Stimulated activated CD4-positive, alpha-beta T cell treated with anti-CD3 and anti-CD28 coated beads, Interleukin-12 subunit alpha, Interleukin-12 subunit beta, amount 100 ng/mL, for 24 hours (primary cell): ENCODE data around the gene GNL1.

Source experiments
- DNase-seq, 2 experiments: peaks; one replicate each; pipeline ENCODE4 v3.0.0-alpha.2; 2020; ENCODE audit warnings: low read depth in 2 of 2

GNL1 gene, protein sequence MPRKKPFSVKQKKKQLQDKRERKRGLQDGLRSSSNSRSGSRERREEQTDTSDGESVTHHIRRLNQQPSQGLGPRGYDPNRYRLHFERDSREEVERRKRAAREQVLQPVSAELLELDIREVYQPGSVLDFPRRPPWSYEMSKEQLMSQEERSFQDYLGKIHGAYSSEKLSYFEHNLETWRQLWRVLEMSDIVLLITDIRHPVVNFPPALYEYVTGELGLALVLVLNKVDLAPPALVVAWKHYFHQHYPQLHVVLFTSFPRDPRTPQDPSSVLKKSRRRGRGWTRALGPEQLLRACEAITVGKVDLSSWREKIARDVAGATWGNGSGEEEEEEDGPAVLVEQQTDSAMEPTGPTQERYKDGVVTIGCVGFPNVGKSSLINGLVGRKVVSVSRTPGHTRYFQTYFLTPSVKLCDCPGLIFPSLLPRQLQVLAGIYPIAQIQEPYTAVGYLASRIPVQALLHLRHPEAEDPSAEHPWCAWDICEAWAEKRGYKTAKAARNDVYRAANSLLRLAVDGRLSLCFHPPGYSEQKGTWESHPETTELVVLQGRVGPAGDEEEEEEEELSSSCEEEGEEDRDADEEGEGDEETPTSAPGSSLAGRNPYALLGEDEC

DNA sequence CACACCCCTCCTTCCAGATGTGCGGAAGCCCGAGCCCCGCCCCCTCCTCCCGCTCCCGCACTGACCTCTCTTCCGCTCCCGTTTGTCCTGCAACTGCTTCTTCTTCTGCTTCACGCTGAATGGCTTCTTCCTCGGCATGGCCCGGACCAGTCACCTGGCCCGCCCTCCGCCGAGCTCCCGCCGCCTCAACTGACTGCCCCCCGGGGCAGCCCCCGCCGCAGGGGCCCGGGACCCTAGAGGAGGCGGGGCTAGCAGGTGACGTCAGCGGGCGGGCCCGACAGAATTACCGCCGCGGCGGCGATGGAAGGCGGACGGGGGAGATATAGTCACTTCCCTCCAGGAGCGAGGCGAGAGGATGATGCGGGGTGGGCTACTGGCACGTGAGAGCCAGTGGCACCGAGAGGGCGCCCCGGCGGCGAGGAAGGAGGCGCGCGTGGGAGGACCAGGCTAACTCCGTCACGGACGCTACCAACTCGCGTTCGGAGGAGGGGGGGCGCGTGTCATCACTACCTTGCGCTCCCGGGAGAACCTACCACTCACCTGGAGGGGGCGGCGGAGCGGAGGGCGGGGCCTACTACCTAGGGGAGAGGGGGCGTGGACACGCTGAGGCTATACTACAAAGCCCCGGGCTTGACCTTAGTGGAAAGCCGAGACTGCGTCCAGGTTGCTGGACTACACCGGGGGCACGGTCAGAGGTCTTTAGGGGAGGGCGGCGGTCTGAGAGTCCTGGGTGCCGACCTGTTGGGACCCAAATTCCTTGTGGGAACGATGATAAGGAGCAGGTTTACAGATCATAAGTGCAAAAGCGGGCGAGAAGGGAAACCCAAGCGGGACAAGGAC is at the start of gene GNL1:
TSS of gene GNL1 (minus strand) at position 424 of the 840 bp plus-strand sequence. CDS start at position 138, 286 bp downstream.
- DNase-seq: peak; percentile 99 to 100

DNA sequence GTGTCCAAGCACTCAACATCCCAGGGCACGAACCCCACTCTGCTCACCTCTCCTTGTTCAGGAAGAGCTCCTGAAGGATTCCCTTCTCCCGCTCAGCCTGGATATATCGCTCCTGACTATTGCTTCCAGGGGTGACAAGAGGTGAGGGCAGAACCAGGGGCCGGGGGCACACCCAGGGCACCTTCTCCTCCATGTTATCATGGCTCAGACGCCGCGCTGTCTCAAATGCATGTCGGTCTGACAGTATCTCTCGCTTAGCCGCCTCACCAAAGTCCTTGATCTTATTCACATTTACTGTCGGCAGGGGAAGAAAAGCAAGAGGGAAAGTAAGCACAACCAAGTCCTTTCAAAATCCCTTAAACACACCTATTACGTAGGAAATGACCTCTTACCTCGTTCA is 47.7 kb upstream of the GNL1 start:
- DNase-seq: no peak

DNA sequence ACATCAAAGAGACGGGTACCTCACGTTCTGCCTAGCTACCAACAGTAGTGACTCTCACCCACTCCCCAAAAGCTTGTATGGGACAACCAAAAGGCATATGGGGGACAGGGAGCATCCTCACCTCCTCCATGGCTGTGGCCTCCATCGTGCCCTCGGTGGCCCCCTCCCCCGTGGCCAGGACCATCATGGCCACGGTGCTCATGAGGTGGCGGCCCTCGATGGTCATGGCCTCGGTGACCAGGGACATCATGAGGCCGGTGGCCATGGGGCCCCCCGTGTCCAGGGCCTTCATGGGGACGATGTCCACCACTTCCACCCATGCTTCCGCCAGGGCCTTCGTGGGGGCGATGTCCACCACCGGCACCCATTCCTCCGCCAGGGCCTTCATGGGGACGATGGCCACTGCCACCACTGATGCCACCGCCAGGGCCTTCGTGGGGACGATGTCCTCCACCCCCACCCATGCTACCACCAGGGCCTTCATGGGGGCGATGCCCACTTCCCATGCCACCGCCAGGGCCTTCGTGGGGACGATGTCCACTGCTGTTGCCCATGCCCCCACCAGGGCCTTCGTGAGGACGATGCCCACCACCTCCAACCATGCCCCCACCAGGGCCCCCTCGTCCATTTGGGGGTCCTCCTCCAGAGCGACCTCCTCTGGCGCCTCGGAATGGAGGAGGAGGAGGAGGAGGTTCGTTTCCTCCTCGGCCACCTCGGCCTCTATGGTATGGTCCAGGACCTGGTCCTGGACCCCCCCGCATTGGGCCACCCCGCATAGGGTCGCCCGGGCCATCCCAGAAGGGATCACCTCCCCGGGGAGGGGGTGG is 45.7 kb upstream of the GNL1 start:
- no peak for DNase-seq

DNA sequence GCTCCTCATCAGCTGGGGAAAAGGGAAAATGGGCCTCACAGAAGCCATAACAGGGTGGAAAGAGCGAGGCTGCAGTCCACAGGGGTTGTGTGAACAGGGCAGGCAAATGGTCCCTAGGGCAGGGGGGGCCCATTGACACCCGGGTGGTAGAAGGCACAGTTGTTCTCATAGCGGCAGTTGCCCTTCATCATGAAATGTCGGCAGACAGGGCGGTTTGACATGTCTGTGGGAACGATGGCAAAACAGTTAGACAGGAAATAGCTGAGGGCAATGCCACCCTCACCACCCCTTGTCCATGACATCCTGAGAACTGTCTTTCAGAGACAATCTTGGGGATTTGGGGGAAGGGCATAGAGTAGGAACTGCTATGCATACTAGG is 45.1 kb upstream of the GNL1 start:
- DNase-seq: no peak

DNA sequence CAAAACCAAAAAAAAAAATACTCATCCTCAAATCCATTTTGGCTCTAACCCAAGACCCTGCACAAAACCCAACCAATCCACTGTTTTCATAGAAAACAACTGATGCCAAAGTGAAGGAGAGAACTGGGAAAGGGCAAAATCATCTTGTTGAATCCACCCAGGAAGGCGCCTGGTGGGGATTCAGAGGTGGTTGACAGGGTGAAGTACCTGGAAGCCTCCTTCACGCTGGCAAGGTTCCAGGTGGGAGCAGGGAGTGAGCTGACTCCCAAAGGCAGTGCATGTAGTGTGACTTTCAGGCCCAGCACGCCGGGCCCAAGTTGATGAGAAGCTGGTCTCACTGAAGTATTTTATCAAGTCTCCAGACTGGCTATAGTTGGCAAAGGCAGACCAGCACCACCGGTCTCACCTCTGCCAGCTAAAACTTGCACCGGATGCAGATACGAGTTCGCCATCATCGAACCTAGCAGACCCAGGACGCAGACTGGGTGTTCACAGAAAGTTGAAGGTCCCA is 44.2 kb upstream of the GNL1 start:
- DNase-seq: no peak

DNA sequence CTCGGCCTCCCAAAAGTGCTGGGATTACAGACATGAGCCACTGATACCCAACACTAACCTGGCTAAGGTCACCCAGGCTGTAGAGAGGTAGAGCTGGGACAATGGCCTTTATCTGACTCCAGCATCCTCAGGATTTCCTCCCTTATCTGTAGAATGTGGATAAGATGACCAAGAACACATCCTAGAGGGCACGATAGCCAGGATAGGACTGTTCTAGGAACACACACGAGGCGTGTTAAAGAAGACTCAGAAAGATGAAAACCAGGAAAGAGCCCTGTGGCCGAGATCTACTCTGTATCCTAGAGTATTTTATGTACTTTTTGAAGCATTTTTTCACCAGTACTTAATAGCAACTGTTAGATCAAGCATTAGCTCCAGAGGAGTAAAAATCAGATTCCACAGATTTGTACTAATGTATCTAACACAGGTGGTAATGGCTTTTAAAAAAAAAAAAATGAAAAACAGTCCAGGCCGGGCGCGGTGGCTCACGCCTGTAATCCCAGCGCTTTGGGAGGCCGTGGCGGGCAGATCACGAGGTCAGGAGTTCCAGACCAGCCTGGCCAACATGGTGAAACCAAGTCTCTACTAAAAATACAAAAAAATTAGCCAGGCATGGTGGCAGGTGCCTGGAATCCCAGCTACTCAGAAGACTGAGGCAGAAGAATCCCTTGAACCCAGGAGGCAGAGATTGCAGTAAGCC is 43.5 kb upstream of the GNL1 start:
- no peak for DNase-seq

DNA sequence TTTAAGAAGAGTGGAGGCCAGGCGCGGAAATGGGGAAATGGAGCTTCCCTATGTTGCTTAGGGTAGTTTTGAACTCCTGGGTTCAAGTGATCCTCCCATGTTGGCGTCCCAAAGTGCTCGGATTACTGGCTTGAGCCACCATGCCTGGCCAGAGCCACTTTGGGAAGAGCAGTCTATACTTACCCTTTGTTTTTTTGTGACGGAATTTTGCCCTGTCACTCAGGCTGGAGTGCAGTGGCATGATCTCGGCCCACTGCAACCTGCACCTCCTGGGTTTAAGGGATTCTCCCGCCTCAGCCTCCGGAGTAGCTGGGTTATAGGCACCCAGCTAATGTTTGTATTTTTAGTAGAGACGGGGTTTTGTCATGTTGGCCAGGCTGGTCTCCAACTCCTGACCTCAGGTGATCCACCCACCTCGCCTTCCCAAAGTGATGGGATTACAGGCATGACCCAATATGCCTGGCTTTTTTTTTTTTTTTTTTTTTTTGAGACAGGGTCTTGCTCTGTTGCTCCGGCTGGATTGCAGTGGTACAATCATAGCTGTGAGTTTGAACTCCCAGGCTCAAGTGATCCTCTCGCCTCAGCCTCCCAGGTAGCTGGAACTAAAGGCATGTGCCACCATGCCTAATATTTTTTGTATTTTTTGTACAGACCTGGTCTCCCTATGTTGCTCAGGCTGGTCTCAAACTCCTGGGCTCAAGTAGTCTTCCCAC is 42.8 kb upstream of the GNL1 start:
- no peak for DNase-seq

DNA sequence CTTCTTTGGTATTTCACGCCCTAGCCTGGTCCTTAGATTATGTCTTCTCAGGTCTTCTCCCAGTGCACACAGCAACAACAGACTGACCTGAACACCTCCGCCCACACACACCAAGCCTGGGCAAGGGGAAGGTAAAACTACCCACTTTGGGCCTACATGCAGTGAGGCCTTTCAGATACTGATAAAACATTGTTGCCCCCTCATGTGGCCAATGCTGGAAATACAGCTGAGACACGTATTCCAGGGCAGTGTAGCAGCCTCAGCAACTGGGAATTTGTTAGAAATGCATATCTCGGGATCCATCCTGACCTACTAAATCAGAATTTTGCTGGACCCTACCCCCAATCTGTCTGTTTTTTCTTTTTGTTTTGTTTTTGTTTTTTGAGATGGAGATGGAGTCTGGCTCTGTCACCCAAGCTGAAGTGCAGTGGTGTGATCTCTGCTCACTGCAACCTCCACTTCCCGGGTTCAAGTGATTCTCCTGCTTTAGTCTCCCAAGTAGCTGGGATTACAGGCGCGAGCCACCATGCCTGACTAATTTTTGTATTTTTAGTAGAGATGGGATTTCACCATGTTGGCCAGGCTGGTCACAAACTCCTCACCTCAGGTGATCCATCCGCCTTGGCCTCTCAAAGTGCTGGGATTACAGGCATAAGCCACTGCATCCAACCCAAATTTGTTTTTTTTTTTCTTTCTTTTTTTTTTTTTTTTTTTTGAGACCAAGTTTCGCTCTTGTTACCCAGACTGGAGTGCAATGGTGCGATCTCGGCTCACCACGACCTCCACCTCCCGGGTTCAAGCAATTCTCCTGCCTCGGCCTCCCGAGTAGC is 41.2 kb upstream of the GNL1 start:
- peak; percentile 54 to 87 for DNase-seq

DNA sequence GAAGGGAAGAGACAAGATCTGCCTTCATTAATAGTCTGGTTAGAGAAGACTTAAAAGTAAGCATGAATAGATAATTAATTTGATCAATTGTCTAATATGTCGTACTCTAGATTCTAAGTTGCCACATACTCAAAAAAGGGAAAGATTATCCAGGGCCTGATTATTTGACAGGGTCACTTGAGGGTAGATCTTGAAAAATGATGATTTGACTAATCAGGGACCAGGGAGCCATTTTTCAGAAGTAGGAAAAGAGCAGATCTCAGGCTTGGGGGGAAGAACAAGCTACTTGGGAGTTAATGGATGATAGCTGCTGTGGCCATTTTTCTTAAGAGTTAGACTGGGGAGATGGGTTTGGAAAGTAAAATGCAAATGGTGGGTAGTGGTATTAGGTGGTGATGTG is 36.0 kb upstream of the GNL1 start:
- no peak for DNase-seq

DNA sequence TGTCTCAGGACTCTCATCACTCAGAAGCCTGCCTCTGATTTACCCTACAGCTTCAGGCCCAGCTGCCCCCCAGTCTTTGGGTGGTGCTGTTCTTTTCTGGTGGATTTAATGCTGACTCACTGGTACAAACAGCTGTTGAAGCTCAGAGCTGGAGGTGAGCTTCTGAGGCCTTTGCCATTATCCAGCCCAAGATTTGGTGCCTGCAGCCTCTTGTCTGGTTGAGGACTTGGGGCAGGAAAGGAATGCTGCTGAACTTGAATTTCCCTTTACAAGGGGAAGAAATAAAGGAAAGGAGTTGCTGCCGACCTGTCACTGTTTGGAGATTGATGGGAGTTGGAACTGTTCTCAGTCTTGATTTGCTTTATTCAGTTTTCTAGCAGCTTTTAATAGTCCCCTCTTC is 34.7 kb upstream of the GNL1 start:
- no peak for DNase-seq

DNA sequence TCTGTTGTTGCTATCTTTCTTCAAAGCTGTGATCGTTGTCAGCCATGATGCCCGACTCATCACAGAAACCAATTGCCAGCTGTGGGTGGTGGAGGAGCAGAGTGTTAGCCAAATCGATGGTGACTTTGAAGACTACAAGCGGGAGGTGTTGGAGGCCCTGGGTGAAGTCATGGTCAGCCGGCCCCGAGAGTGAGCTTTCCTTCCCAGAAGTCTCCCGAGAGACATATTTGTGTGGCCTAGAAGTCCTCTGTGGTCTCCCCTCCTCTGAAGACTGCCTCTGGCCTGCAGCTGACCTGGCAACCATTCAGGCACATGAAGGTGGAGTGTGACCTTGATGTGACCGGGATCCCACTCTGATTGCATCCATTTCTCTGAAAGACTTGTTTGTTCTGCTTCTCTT is 34.2 kb upstream of the GNL1 start:
- no peak for DNase-seq

DNA sequence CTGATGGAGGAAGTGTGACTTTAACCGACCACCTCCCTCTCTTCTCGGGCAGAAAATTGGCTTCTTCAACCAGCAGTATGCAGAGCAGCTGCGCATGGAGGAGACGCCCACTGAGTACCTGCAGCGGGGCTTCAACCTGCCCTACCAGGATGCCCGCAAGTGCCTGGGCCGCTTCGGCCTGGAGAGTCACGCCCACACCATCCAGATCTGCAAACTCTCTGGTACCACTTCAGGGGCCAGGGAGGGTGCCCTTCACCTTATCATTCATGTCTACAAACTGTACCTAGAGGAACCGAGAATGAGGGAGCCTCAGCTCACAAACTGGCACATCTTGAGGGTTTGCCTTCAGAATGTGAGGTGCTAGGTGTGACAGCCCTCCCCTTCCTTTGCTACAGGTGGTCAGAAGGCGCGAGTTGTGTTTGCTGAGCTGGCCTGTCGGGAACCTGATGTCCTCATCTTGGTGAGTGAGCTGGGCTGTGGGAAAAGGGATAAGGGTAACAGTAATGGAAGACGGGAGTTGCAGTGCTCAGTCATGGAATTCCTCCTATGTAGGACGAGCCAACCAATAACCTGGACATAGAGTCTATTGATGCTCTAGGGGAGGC is 33.6 kb upstream of the GNL1 start:
- no peak for DNase-seq

DNA sequence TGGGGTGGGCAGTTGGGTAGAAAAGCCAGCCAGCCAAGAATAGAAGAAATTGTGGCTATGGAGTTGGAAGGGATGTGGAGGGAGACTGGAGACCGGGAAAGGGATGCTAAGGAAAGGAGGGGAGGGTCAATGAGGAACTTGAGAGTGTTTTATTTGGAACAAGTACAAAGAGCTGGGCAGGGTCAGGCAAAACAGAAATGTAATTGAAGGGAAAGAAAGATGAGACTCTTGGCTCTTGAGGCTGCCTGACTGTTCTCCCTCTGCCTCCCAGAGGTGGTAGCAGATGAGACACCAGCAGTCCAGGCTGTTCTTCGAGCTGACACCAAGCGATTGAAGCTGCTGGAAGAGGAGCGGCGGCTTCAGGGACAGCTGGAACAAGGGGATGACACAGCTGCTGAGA is 27.6 kb upstream of the GNL1 start:
- DNase-seq: no peak

DNA sequence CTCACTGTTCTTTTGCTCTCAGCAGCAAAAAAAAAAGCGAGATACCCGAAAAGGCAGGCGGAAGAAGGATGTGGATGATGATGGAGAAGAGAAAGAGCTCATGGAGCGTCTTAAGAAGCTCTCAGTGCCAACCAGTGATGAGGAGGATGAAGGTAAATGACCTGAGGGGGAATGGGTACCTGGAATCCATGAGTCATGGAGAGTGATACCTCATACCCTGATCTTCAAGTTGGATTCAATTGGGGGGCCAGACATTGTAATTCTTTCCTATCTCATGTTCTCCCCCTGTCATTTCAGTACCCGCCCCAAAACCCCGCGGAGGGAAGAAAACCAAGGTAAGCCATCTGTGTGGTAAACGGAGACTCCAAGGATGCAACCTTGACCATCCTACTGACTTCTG is 21.8 kb upstream of the GNL1 start:
- no peak for DNase-seq

DNA sequence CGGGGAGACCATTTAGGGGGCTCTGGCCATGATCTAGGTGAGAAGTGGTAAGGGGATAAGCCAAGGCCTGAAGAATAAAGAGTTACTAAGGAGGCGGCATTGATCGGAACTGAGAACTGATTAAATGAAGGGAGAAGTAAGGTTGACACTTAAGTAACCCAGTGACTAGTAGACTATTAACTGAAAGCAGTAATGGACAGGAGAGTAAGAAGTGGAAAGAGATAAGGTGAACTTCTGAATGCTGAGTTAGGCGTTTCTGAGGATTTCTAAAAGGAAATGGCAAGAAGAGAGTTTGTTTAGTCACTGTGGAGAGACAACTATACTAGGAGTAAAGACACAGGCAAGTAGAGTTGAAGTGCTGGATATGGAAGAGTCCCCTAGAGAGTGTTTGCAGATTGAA is 16.8 kb upstream of the GNL1 start:
- DNase-seq: no peak

DNA sequence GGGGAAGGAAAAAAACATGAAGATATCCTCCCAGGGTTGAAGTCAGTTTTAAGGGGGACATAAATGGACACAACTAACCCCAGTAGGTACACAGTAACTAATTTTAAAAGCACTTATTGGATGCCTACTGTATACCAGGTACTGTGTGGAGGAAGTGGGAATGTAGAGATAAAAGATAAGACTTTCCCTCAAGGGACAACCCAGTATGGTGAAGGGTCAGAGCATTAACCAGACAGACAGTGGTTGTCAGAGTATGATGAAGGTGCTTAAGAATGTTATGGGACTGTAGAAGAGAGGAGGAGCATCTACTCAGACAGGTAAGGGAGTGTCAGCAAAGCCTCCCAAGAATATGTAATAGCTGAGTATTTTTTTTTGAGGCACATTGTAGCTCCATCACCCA is 15.9 kb upstream of the GNL1 start:
- DNase-seq: no peak

DNA sequence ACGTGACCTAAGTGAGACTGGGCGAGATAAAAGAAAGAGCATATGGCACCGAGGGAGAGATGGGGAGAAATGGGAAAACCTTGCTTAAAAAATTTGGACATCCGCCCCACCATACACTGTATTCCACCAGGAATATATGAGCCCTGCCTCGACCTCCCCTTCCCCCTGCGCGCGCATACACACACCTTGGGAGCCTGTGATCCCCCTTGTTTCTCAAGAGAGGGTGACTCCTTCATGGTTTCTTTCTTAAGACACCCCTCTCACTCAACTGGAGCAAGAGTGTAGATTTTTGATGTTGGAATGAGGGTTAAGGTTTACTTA is 15.4 kb upstream of the GNL1 start:
- no peak for DNase-seq

DNA sequence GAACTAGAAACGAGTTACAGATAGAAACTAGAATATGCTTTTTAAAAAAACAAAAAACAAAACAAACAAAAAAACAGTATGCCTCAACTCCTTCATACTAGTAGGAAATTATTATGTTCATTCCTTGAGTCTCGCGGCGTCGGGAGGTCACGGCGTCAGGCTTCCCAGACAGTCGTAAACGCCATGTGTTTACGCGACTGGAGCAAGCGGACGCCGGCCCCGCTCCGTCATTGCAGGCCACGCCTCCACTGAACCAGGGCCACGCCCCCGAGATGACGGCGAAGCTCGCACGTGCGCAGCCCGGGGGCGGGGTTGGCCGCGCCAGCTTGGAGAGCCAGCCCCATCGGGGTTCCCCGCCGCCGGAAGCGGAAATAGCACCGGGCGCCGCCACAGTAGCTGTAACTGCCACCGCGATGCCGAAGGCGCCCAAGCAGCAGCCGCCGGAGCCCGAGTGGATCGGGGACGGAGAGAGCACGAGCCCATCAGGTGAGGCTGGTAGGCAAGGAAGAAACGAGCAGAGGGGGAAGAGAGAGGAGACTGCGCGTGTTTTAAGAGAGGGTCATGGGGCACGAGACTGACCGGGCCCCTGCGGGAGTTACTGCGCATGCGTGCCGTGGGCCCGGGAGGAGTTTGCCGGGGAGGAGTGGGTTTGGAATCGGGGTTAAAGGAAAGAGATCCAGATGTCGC is 14.9 kb upstream of the GNL1 start, which contains the start of gene ABCF1:
TSS of gene ABCF1 (plus strand) at position 368 of the 687 bp plus-strand sequence. CDS start at position 414, 46 bp downstream.
- peak; percentile 99 for DNase-seq

DNA sequence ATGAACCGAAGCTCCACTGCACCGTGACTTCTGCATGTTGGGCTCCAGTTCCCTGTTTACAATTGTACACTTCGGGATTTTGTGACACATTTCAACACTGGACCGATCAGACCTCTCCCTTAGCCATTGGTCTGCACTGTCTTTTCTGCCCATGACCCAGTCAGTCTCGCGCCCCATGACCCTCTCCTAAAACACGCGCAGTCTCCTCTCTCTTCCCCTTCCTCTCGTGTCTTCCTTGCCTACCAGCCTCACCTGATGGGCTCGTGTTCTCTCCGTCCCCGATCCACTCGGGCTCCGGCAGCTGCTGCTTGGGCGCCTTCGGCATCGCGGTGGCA is 14.4 kb upstream of the GNL1 start:
- DNase-seq: no peak
